K562 (cell line): Measurements from ENCODE around the gene ADGRB3. TPM values are rescaled to one million over a fixed set of nuclear protein-coding genes. Genes with fewer than 3 reads are reported as not detected.
"Not testable (repeated sequence)": the region's sequence is repeated elsewhere in the genome, so short reads cannot be mapped to it uniquely, and the experiment has no call there.

Experiments used
- ATAC-seq: fragments of 200-7000 bp; cut with Tn5 transposase; 3 replicates; pipeline ENCODE4 v1.9.1; 2020; ENCODE audit warnings: moderate library complexity
- BruUV-seq: library from RNA; stranded (reverse); fragments of 400-500 nt; replicated peaks from 2 replicates; lab custom pipeline; 2021; lab: Mats Ljungman, UMichigan
- CTCF ChIA-PET: fragments of 300-600 bp; formaldehyde crosslinking; extraction: SDS; loops from one replicate; lab custom pipeline; 2021; ENCODE audit warnings: low intra/inter-chr PET ratio; lab: Yijun Ruan, JAX
- POLR2A ChIA-PET: fragments of 300-600, 350-650 bp; sonication (Branson Sonifier 250); formaldehyde crosslinking; extraction: SDS; loops from one replicate; lab custom pipeline; 2021; ENCODE audit warnings: antibody characterized with exemption, inconsistent platforms; lab: Yijun Ruan, JAX
- DNase-seq, 4 experiments: peaks; one replicate each; pipeline versions ENCODE4 v3.0.0 to v3.0.0-alpha.2; 2011 to 2018; ENCODE audit warnings: low spot score in 3 of 4, mixed read lengths in 3 of 4; ENCODE audit errors: extremely low read depth in 1 of 4
- FAIRE-seq: peaks from 2 replicates; lab custom pipeline; 2011; peaks lifted over from hg19 to GRCh38; lab: Jason Lieb, UNC
- H2AFZ ChIP-seq: 2 replicates; pipeline ENCODE4 v1.6.0; 2011; ENCODE audit warnings: low read depth, low read length, control low read depth, inconsistent platforms
- H3K27ac ChIP-seq: fragments of 200-600 bp; 3 replicates; pipeline ENCODE4 v1.8.0; 2011; ENCODE audit warnings: low read depth, mild to moderate bottlenecking, control low read depth, inconsistent platforms, low read length, moderate library complexity, mixed read lengths; ENCODE audit errors: extremely low read depth
- H3K27me3 ChIP-seq, 2 experiments: fragments of 300-600 bp in 1 of 2; 2 replicates in 1 of 2; 3 replicates in 1 of 2; pipeline versions ENCODE4 v1.6.0 to v1.8.0; 2011; ENCODE audit warnings: inconsistent platforms in 2 of 2, low read length in 2 of 2, mild to moderate bottlenecking in 1 of 2, mixed read lengths in 1 of 2, moderate library complexity in 1 of 2; ENCODE audit not compliant: control insufficient read depth in 2 of 2, insufficient read depth in 2 of 2
- H3K36me3 ChIP-seq: fragments of 300-600 bp; 3 replicates; pipeline ENCODE4 v1.8.0; 2011; ENCODE audit warnings: mild to moderate bottlenecking, low read length, inconsistent platforms; ENCODE audit not compliant: control insufficient read depth, insufficient read depth
- H3K4me1 ChIP-seq, 2 experiments: fragments of 200-600 bp in 1 of 2; replicated peaks in 1 of 2; 2 replicates in 1 of 2; 3 replicates in 1 of 2; pipeline versions ENCODE4 v1.5.1 to v1.8.0; 2011; ENCODE audit warnings: inconsistent platforms in 2 of 2, low read length in 2 of 2, mild to moderate bottlenecking in 1 of 2, mixed read lengths in 1 of 2, moderate library complexity in 1 of 2; ENCODE audit not compliant: control insufficient read depth in 2 of 2, insufficient read depth in 2 of 2
- H3K4me2 ChIP-seq: 2 replicates; pipeline ENCODE4 v1.6.1; 2011; ENCODE audit warnings: low read length, control low read depth, inconsistent platforms, mixed read lengths; ENCODE audit not compliant: insufficient read depth
- H3K4me3 ChIP-seq: fragments of 200-600 bp; sonication (generic), shearing (Covaris generic); 2 replicates; pipeline ENCODE4 v1.5.1; 2016; ENCODE audit warnings: control low read depth, inconsistent platforms
- H3K79me2 ChIP-seq: fragments of 200-600 bp; 3 replicates; pipeline ENCODE4 v1.8.0; 2011; ENCODE audit warnings: low read length, inconsistent platforms; ENCODE audit not compliant: control insufficient read depth, insufficient read depth
- H3K9ac ChIP-seq, 2 experiments: 2 replicates each; pipeline versions ENCODE4 v1.6.0 to v1.6.1; 2011; ENCODE audit warnings: low read depth in 2 of 2, low read length in 2 of 2, control low read depth in 1 of 2, inconsistent platforms in 1 of 2, mild to moderate bottlenecking in 1 of 2, mixed read lengths in 1 of 2; ENCODE audit not compliant: insufficient read depth in 1 of 2
- H3K9me1 ChIP-seq: one replicate; pipeline ENCODE4 v1.6.0; 2011; ENCODE audit warnings: inconsistent platforms, mild to moderate bottlenecking, low read length, moderate library complexity; ENCODE audit not compliant: control insufficient read depth, insufficient read depth
- H3K9me3 ChIP-seq: replicated peaks from 2 replicates; pipeline ENCODE4 v1.5.1; 2011; ENCODE audit warnings: low read depth, low read length, inconsistent platforms; ENCODE audit not compliant: control insufficient read depth, insufficient read depth
- H4K20me1 ChIP-seq: replicated peaks from 2 replicates; pipeline ENCODE4 v1.6.1; 2011; ENCODE audit warnings: low read length, inconsistent platforms, mixed read lengths; ENCODE audit not compliant: control insufficient read depth, insufficient read depth
- BCOR ChIP-seq: fragments of 450-650 bp; IDR thresholded peaks from 2 replicates; pipeline ENCODE4 v1.6.1; 2016
- CBX3 ChIP-seq, 2 experiments: IDR thresholded peaks; 1 replicate in 1 of 2; 2 replicates in 1 of 2; pipeline ENCODE4 v1.6.1; 2012; ENCODE audit warnings: inconsistent platforms in 2 of 2, low read length in 2 of 2, borderline replicate concordance in 1 of 2, control low read depth in 1 of 2
- CHAMP1 ChIP-seq: fragments of 450-650 bp; IDR thresholded peaks from 2 replicates; pipeline ENCODE4 v1.6.1; 2016; ENCODE audit warnings: mild to moderate bottlenecking
- KDM1A ChIP-seq, 2 experiments: fragments of 450-650 bp; IDR thresholded peaks; 2 replicates each; pipeline ENCODE4 v1.6.1; 2016; ENCODE audit warnings: mild to moderate bottlenecking in 2 of 2
- SMARCA5 ChIP-seq: fragments of 450-650 bp; IDR thresholded peaks from 2 replicates; pipeline ENCODE4 v1.6.1; 2016
- ZNF146 ChIP-seq: IDR thresholded peaks from one replicate; pipeline ENCODE4 v1.6.1; 2018; ENCODE audit warnings: missing compliant biosample characterization; ENCODE audit not compliant: unreplicated experiment
- WGBS: fragments of 100-300 bp; shearing (Covaris generic); methylation state at CpG from one replicate; pipeline ENCODE4 v1.1.6; 2016; ENCODE audit warnings: low coverage, mixed read lengths; ENCODE audit not compliant: insufficient coverage; ENCODE audit errors: missing lambda C conversion rate; 5-methylcytosine and 5-hydroxymethylcytosine counted together
- in situ Hi-C: fragments of 300-500 bp; cut with MboI; formaldehyde crosslinking; loops from 4 replicates; pipeline ENCODE4 v1.15.0; 2018; ENCODE audit warnings: inconsistent platforms, mixed read lengths
- intact Hi-C: fragments of 100-400 bp; cut with micrococcal nuclease; formaldehyde crosslinking; loops from 2 replicates; pipeline ENCODE4 v1.14.2; 2022
- polyA plus RNA-seq, 8 experiments: library from polyadenylated mRNA; depleted of rRNA in 4 of 8; stranded (reverse) in 5 of 8; unstranded in 3 of 8; fragments of >200 nt; fragmentation: Nextera tagmentation in 2 of 8; fragmentation: Illumina TruSeq in 1 of 8; extraction: Ambion mirVana in 2 of 8; extraction: Trizol in 1 of 8; gene quantifications; 2 replicates each; pipeline versions ENCODE4 v1.2.1 to v1.2.3, GENCODE V29; 2011 to 2014; ENCODE audit warnings: inconsistent platforms in 1 of 8, missing spikeins in 1 of 8
- total RNA-seq, 7 experiments: library from RNA; depleted of rRNA in 6 of 7; stranded (reverse); fragments of >200 nt in 6 of 7; fragmentation: Illumina TruSeq in 2 of 7; extraction: Trizol in 2 of 7; gene quantifications; 2 replicates each; pipeline versions ENCODE4 v1.2.1 to v1.2.3, GENCODE V29; 2011 to 2021; ENCODE audit warnings: low replicate concordance in 1 of 7

The ADGRB3 gene
- total and polyA plus RNA-seq, 9 of the 15 experiments (the other 6 are each of a cell fraction or from before 2014, with no cell fraction given), result 0.90 to 7.8 (median 2.4) TPM

- H3K27me3 ChIP-seq, H4K20me1 ChIP-seq, POLR2A ChIA-PET, ATAC-seq, CTCF ChIA-PET, H3K9ac ChIP-seq, H3K36me3 ChIP-seq, BruUV-seq, in situ Hi-C loops, H3K4me3 ChIP-seq, H3K9me3 ChIP-seq, H3K4me2 ChIP-seq, H2AFZ ChIP-seq, DNase-seq, FAIRE-seq, H3K27ac ChIP-seq, H3K9me1 ChIP-seq: not testable (repeated sequence)
- Histone ChIP-seq H3K4me1 (peaks cover 6 to 28% of the 10 kb centered on the region in 2 experiments; a peak in 3 of 5 replicates), H3K79me2 (peaks cover 15% of the 10 kb centered on the region; the same call in 2 of the 3 replicates)
- 100% methylated on average over 1 of the region's 1 CpG for WGBS
- intact Hi-C loops, result loop anchor here (5.0 kb wide), 3 partner anchors 52 to 857 kb away; no protein-coding TSS in a partner anchor
- TF ChIP-seq BCOR, result peak; percentile 82
- TF ChIP-seq CHAMP1, result peak; percentile 86
- TF ChIP-seq SMARCA5, result peak; percentile 58; the same call in 1 of the 2 replicates
- 0 out of 3 replicates have a peak, but pooled peaks of 1 of the 2 experiments have one; percentile 32 for TF ChIP-seq CBX3 (IDR thresholded peaks at IDR 0.05; ENCODE audit: borderline replicate concordance in 1 of 2, low read length in 2 of 2)
- TF ChIP-seq KDM1A (IDR thresholded peaks at IDR 0.05), result peak; percentile 35 to 73; a peak in 3 of 4 replicates
- TF ChIP-seq ZNF146 (CRISPR knock-in tag), result peak; percentile 88
Observed at GRCh38 chr6:68744376-68744775, 109.3 kb downstream of the ADGRB3 start.
